ENCODE data around the gene MAML2. TPM values are rescaled to one million over a fixed set of nuclear protein-coding genes. Genes with fewer than 3 reads are reported as not detected.

Gene MAML2
- total RNA-seq, 1 experiment from 2014 or later = 2.9 TPM

GRCh38 chr11:96090711-96091110, 252.3 kb downstream of the MAML2 start:
- in situ Hi-C loops (cut with HindIII; ENCODE audit: low pct_unique_long_range_greater_than_20kb, low sequenced_read_pairs) (no loop called here), intact Hi-C loops (cut with micrococcal nuclease; ENCODE audit: unreplicated experiment) (loop anchor here (1.0 kb wide), 1 partner anchor 35 kb away; no protein-coding TSS in a partner anchor)
- ChIA-PET CTCF (interaction anchor here (1.5 to 1.6 kb wide), 2 partner anchors 251 to 253 kb away, joined by 8 read pairs; partner anchors contain the start of gene MAML2), POLR2A (no interaction called here)
- ATAC-seq (no peak), DNase-seq (ENCODE audit: low read depth, low spot score) (no peak)
- Histone ChIP-seq H3K9me3 (ENCODE audit: control insufficient read depth, insufficient read depth, low read depth, low read length) (no peaks in the 10 kb centered on the region), H3K36me3 (ENCODE audit: control insufficient read depth, insufficient read depth, low read length) (no peaks in the 10 kb centered on the region), H3K27ac (ENCODE audit: low read length) (no peak overlapping the region), H3K4me3 (ENCODE audit: low read depth in 2 of 2, low read length in 2 of 2) (no peak overlapping the region), H3K27me3 (ENCODE audit: control insufficient read depth, insufficient read depth, low read length) (no peaks in the 10 kb centered on the region), H3K4me1 (ENCODE audit: control insufficient read depth, insufficient read depth, low read length) (no peaks in the 10 kb centered on the region)
- no TSS peak for BruUV-seq (replicated peaks)
- no peak for TF ChIP-seq REST (IDR thresholded peaks at IDR 0.05; ENCODE audit: insufficient read depth in 1 of 2, low read depth in 2 of 2, low read length in 1 of 2)
- no peak for TF ChIP-seq POLR2AphosphoS5 (IDR thresholded peaks at IDR 0.05; ENCODE audit: low read depth, low read length)
- TF ChIP-seq TCF7L2 (IDR thresholded peaks at IDR 0.05; ENCODE audit: low read depth, low read length) = no peak
- no peak for TF ChIP-seq CTCF (IDR thresholded peaks at IDR 0.05)
- TF ChIP-seq SIN3A (IDR thresholded peaks at IDR 0.05; ENCODE audit: borderline replicate concordance, insufficient read depth, low read depth, low read length) = no peak

- no peaks in the 10 kb centered on the region for H3K9me3 ChIP-seq (ENCODE audit: control insufficient read depth, insufficient read depth, low read depth, low read length)
- no peak for ATAC-seq
- DNase-seq (ENCODE audit: low read depth, low spot score) = no peak
- no peak overlapping the region for H3K4me3 ChIP-seq (ENCODE audit: low read depth in 2 of 2, low read length in 2 of 2)
- intact Hi-C loops (cut with micrococcal nuclease; ENCODE audit: unreplicated experiment) = no loop called here
- BruUV-seq (replicated peaks) = no TSS peak
- ChIA-PET CTCF (interaction anchor here (0.6 kb wide), 1 partner anchor 48 kb away, joined by 8 read pairs; no protein-coding TSS in a partner anchor), POLR2A (no interaction called here)
- no peaks in the 10 kb centered on the region for H3K4me1 ChIP-seq (ENCODE audit: control insufficient read depth, insufficient read depth, low read length)
- H3K36me3 ChIP-seq (ENCODE audit: control insufficient read depth, insufficient read depth, low read length) = no peaks in the 10 kb centered on the region
- TF ChIP-seq SIN3A (IDR thresholded peaks at IDR 0.05; ENCODE audit: borderline replicate concordance, insufficient read depth, low read depth, low read length) (no peak), POLR2AphosphoS5 (IDR thresholded peaks at IDR 0.05; ENCODE audit: low read depth, low read length) (no peak), CTCF (IDR thresholded peaks at IDR 0.05) (no peak)
- H3K27ac ChIP-seq (ENCODE audit: low read length) = no peak overlapping the region
- in situ Hi-C loops (cut with HindIII; ENCODE audit: low pct_unique_long_range_greater_than_20kb, low sequenced_read_pairs) = no loop called here
- no peaks in the 10 kb centered on the region for H3K27me3 ChIP-seq (ENCODE audit: control insufficient read depth, insufficient read depth, low read length)
These were observed 254.1 kb downstream of the MAML2 start for GRCh38 chr11:96088914-96089313.

Measured in Panc1 (cell line).